GM19452 (cell line): ENCODE results near the gene CFAP45.

ENCODE experiments used
- ATAC-seq: cut with Tn5 transposase; IDR thresholded peaks from one replicate; pipeline ENCODE4 v1.9.1; 2021; ENCODE audit not compliant: unreplicated experiment

Gene CFAP45

GRCh38 chr1:159937054-159937750 is 37.2 kb upstream of the CFAP45 start:
- ATAC-seq, result no peak

DNA sequence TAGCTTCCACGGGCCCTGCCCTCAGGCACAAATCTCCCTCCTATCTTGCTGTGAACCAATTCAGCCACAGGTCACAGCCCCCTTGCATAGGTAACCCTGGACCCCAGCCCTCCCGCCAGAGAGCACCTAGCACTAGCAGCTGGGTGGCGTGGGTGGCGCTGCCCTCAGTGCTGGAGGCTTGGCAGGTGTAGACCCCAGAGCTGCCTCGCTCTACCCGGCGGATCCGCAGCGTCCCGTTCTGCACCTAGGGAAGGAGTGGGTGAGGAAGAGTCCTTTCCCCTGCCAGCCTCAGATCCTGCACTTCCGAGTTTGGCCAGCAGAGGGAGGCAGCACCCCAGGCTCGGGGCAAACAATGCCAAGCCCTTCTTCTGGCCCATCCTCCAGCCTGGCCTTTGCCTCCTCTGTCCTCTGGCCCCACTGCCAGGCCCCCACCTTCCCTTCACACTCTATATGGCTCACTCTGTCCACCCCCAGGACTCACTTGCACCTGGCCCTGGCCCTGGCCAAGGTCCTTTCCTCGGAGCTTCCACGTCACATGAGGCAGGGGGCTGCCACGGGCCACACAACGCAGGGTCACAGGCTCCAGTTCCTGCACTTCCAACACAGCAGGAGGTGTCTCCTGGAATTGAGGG is 36.4 kb upstream of the CFAP45 start:
- no peak for ATAC-seq

- ATAC-seq, result no peak
These were observed 35.8 kb upstream of the CFAP45 start for GRCh38 chr1:159935719-159936272.

GRCh38 chr1:159935305-159935704 is 35.3 kb upstream of the CFAP45 start:
- no peak for ATAC-seq

GRCh38 chr1:159934136-159935039 is 34.4 kb upstream of the CFAP45 start:
- ATAC-seq, result no peak

DNA sequence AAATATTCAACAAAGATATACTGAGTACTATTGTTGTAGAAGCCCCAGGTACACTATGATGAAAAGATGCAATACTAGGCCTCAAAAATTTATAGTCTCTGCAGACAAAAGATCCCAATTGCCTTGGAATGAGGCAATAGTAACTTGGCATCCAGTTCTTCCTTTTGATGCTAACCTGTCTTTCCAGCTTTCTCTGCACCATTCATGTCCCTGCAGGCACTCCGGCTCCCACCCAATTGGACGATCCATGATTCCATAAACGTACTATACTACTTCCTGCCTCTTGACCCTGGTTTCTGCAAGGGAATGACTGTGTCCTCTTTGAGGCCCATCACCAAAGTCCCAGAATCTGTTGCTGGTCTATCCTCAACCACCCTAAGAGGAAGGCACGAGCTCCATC is 33.4 kb upstream of the CFAP45 start:
- ATAC-seq, result no peak

GRCh38 chr1:159932296-159933285 is 32.6 kb upstream of the CFAP45 start:
- no peak for ATAC-seq

- ATAC-seq, result no peak
These were observed 31.8 kb upstream of the CFAP45 start for GRCh38 chr1:159931795-159932173.

DNA sequence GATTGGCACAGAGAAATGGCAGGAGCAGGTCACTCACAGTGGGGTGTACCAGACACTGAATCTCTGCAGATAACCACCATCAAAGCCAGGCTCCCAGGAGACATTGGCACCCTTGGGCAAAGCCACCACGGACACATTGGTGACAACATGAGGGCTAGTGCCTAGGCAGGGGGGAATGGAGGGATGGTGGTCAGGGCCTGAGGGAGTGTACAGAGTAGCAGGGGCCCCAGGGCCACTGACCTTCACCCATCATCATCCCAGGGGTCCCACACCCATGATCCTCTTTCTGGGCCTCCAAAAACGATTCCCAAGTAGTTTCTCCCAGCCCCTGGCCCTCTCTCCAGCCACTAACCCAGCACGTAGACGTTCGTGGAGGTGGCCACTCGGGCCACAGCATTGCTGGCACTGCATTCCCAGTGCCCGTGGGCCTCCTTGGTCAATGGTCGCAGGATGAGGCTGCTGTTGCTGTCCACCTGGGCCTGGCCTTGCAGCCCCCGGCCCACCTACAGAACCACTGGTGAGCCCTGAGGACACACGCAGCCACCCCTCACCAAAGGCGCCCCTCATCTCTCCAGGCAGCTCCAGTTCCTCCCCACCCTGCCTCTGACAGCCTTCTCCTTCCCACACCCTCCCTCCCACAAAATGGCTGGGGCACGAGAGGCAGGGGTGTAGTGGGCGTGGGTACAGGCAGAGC is 31.3 kb upstream of the CFAP45 start:
- ATAC-seq, result no peak

GRCh38 chr1:159930634-159931033 is 30.7 kb upstream of the CFAP45 start:
- no peak for ATAC-seq

GRCh38 chr1:159930216-159930615 is 30.3 kb upstream of the CFAP45 start:
- no peak for ATAC-seq

DNA sequence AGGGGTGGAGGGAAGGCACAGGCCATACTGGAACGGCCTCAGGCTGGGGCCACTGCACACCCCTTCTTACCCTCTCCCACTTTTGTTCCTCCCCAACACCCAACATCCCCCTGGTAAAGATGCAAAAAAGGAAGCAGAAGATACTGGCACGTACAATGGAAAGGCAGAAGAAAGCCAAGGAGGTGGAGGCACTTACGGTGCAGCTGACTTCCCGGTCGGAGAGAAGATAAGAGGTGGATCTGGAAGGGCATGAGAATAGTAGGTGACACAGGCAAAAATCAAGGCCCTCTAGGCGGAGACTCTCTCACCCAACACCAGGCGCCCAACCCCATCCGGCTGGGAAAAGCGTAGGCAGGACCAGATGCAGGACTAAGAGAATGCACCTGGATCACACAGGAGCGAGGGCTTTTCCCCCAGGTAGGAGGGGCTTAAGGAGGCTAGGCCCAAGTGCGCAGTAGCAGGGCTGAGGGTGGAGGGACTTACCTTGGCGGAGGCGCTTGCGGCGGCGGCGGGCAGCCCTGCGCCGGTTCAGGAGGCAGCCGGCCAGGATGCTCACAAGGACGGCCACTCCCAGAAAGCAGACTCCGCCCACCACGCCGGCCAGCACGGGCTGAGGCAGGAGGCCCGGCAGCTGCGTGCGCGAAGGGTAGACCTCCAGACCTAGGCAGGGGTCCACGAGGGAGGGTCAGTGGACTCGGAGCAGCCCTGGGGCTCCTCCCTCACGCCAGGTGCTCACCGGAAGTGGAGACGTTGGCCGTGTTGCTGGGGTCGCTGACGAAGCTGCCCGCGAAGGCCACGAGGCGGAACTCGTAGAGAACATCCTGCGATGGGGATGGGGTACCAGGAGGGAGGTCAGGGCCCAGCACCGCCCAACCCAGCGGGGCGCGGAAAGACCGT is 29.4 kb upstream of the CFAP45 start:
- no peak for ATAC-seq

- ATAC-seq, result no peak
These were observed 28.6 kb upstream of the CFAP45 start for GRCh38 chr1:159928491-159929050.

- no peak for ATAC-seq
These were observed 28.0 kb upstream of the CFAP45 start for GRCh38 chr1:159927849-159928431.

DNA sequence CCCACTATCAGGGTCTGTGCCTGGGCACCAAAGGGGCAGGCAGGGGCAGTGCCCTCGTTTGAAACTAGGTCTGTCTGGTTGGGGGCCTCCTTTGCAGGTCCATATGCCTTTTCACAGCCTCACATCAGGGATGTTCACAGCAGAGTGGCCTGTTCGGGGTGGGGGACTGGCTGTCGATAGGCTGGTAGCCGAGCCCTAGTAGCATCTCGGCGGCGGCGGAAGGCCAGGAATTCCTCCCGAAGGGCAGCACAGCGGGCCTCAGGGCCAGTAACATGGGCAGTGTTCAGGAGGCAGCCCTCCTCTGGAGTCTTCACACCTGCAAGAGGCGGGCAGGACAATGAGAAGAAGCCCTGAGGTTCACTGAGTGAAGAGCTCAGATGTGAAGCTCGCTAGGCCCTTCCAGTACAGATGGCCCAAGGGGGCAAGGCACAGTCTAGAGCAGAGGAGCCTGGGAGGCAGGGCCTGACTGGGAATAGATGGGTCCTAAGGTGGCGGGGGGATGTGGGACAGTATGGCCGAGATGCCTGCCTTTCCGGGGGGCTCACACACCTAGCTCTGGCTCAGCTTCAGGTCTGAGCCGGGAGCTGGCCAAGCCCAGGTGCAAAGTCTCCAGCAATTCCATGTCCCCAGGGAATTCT is 27.4 kb upstream of the CFAP45 start:
- no peak for ATAC-seq

DNA sequence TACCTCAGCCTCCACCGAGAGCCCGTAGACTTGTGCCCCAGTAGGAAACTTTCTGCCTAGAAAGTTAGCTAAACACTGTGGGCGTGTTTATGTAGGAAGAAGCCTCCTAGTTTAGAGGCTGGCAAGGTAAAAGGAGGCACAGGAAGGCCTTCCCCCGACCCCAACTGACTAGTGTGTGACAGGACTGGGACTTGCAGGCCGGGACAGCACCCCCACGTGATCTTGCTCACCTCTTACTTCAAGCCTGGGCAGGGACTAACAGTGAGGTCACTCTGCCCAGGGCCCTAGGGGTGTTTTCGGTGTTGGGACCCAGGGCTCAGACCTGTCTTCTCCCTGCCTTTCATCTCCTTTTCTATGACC is 25.7 kb upstream of the CFAP45 start:
- peak; percentile 1 for ATAC-seq

- peak; percentile 62 for ATAC-seq
These were observed 25.1 kb upstream of the CFAP45 start, which contains the start of gene TAGLN2 for GRCh38 chr1:159924791-159925718. Gene TAGLN2 (minus strand): TSS chr1:159925507. CDS start chr1:159920509, 4,998 bp downstream.
